ENCODE measurements around the gene TFDP1.
"Not testable (repeated sequence)": the region's sequence is repeated elsewhere in the genome, so short reads cannot be mapped to it uniquely, and the experiment has no call there.

The TFDP1 gene

GRCh38 chr13:113613789-113614379 lies 29.3 kb downstream of the TFDP1 start:
- DNase-seq (ENCODE audit: low read depth in 1 of 2, low spot score in 1 of 2): no peak

GRCh38 chr13:113616281-113616906 lies 31.8 kb downstream of the TFDP1 start:
- DNase-seq (ENCODE audit: low read depth in 1 of 2, low spot score in 1 of 2): no peak

GRCh38 chr13:113616991-113617749 lies 32.6 kb downstream of the TFDP1 start:
- DNase-seq (ENCODE audit: low read depth in 1 of 2, low spot score in 1 of 2): no peak

- DNase-seq (ENCODE audit: low read depth in 1 of 2, low spot score in 1 of 2): no peak
Measured at GRCh38 chr13:113617961-113618360, 33.4 kb downstream of the TFDP1 start.

GRCh38 chr13:113618455-113618854 lies 33.9 kb downstream of the TFDP1 start:
- DNase-seq (ENCODE audit: low read depth in 1 of 2, low spot score in 1 of 2): no peak

- no peak for DNase-seq (ENCODE audit: low read depth in 1 of 2, low spot score in 1 of 2)
Measured at GRCh38 chr13:113620036-113620796, 35.7 kb downstream of the TFDP1 start.

GRCh38 chr13:113621046-113621445 lies 36.5 kb downstream of the TFDP1 start:
- no peak for DNase-seq (ENCODE audit: low read depth in 1 of 2, low spot score in 1 of 2)

- DNase-seq (ENCODE audit: low read depth in 1 of 2, low spot score in 1 of 2): not testable (repeated sequence)
Measured at GRCh38 chr13:113621498-113621897, 36.9 kb downstream of the TFDP1 start.

- not testable (repeated sequence) for DNase-seq (ENCODE audit: low read depth in 1 of 2, low spot score in 1 of 2)
Measured at GRCh38 chr13:113621986-113622550, 37.5 kb downstream of the TFDP1 start.

- no peak for DNase-seq (ENCODE audit: low read depth in 1 of 2, low spot score in 1 of 2)
Measured at GRCh38 chr13:113622791-113623490, 38.4 kb downstream of the TFDP1 start.

- no peak for DNase-seq (ENCODE audit: low read depth in 1 of 2, low spot score in 1 of 2)
Measured at GRCh38 chr13:113623491-113624234, 39.1 kb downstream of the TFDP1 start.

GRCh38 chr13:113624235-113624587 lies 39.7 kb downstream of the TFDP1 start:
- no peak for DNase-seq (ENCODE audit: low read depth in 1 of 2, low spot score in 1 of 2)

GRCh38 chr13:113624640-113625304 lies 40.2 kb downstream of the TFDP1 start:
- not testable (repeated sequence) for DNase-seq (ENCODE audit: low read depth in 1 of 2, low spot score in 1 of 2)

- no peak for DNase-seq (ENCODE audit: low read depth in 1 of 2, low spot score in 1 of 2)
Measured at GRCh38 chr13:113625965-113626721, 41.6 kb downstream of the TFDP1 start.

GRCh38 chr13:113627136-113627535 lies 42.6 kb downstream of the TFDP1 start:
- DNase-seq (ENCODE audit: low read depth in 1 of 2, low spot score in 1 of 2): no peak

- DNase-seq (ENCODE audit: low read depth in 1 of 2, low spot score in 1 of 2): no peak
Measured at GRCh38 chr13:113628291-113629270, 44.0 kb downstream of the TFDP1 start.

GRCh38 chr13:113629866-113630265 lies 45.3 kb downstream of the TFDP1 start:
- DNase-seq (ENCODE audit: low read depth in 1 of 2, low spot score in 1 of 2): no peak

- DNase-seq (ENCODE audit: low read depth in 1 of 2, low spot score in 1 of 2): no peak
Measured at GRCh38 chr13:113630296-113630695, 45.7 kb downstream of the TFDP1 start.

Data from stimulated activated CD4-positive, alpha-beta T cell treated with anti-CD3 and anti-CD28 coated beads, Interleukin-15, amount 100 ng/mL, for 1 hour (primary cell).